Measurements from ENCODE around the gene ADAMTS4. TPM values are rescaled to one million over a fixed set of nuclear protein-coding genes. Genes with fewer than 3 reads are reported as not detected.

The ADAMTS4 gene
- total RNA-seq, 1 experiment from 2014 or later, result 31.6 TPM

GRCh38 chr1:161223805-161224694 is 25.2 kb upstream of the ADAMTS4 start:
- POLR2A ChIA-PET (ENCODE audit: low non-redundant PET), result no interaction called here
- BruUV-seq (replicated peaks), result no TSS peak
- no peak for TF ChIP-seq CTCF (conservative IDR thresholded peaks at IDR 0.05; ENCODE audit: low read depth, low read length)
- no peak for TF ChIP-seq EZH2 (IDR thresholded peaks at IDR 0.05; ENCODE audit: borderline replicate concordance, low read depth, low read length, poor library complexity, severe bottlenecking)
- intact Hi-C loops (cut with micrococcal nuclease; ENCODE audit: unreplicated experiment), result no loop called here
- no peak overlapping the region for H3K27ac ChIP-seq (ENCODE audit: low read depth, low read length, poor library complexity, severe bottlenecking)
- no peaks in the 10 kb centered on the region for H3K27me3 ChIP-seq (replicated peaks; ENCODE audit: insufficient read depth, low read depth, low read length, poor library complexity)
- H3K4me3 ChIP-seq (ENCODE audit: low read depth, low read length, poor library complexity, severe bottlenecking), result no peak overlapping the region
- DNase-seq (ENCODE audit: low spot score), result no peak
- peaks cover 18% of the 10 kb centered on the region for H3K4me1 ChIP-seq (ENCODE audit: insufficient read depth, low read length, poor library complexity, severe bottlenecking)
- CTCF ChIA-PET, result no interaction called here
- H3K36me3 ChIP-seq (ENCODE audit: insufficient read depth, low read length, poor library complexity, severe bottlenecking), result peaks cover 9% of the 10 kb centered on the region
- H3K9me3 ChIP-seq (ENCODE audit: low read depth, low read length, poor library complexity, severe bottlenecking), result no peaks in the 10 kb centered on the region

GRCh38 chr1:161222175-161223019 is 23.5 kb upstream of the ADAMTS4 start:
- intact Hi-C loops (cut with micrococcal nuclease; ENCODE audit: unreplicated experiment), result no loop called here
- no peak for TF ChIP-seq CTCF (conservative IDR thresholded peaks at IDR 0.05; ENCODE audit: low read depth, low read length)
- no peak for TF ChIP-seq EZH2 (IDR thresholded peaks at IDR 0.05; ENCODE audit: borderline replicate concordance, low read depth, low read length, poor library complexity, severe bottlenecking)
- CTCF ChIA-PET, result no interaction called here

GRCh38 chr1:161220002-161220401 is 21.1 kb upstream of the ADAMTS4 start:
- no peak for DNase-seq (ENCODE audit: low spot score)
- H3K4me3 ChIP-seq (ENCODE audit: low read depth, low read length, poor library complexity, severe bottlenecking), result no peak overlapping the region
- H3K27ac ChIP-seq (ENCODE audit: low read depth, low read length, poor library complexity, severe bottlenecking), result no peak overlapping the region
- peaks cover 1% of the 10 kb centered on the region for H3K4me1 ChIP-seq (ENCODE audit: insufficient read depth, low read length, poor library complexity, severe bottlenecking)
- H3K36me3 ChIP-seq (ENCODE audit: insufficient read depth, low read length, poor library complexity, severe bottlenecking), result peaks cover 3% of the 10 kb centered on the region
- POLR2A ChIA-PET (ENCODE audit: low non-redundant PET), result no interaction called here
- no peaks in the 10 kb centered on the region for H3K9me3 ChIP-seq (ENCODE audit: low read depth, low read length, poor library complexity, severe bottlenecking)
- intact Hi-C loops (cut with micrococcal nuclease; ENCODE audit: unreplicated experiment), result no loop called here
- CTCF ChIA-PET, result no interaction called here
- BruUV-seq (replicated peaks), result no TSS peak
- no peaks in the 10 kb centered on the region for H3K27me3 ChIP-seq (replicated peaks; ENCODE audit: insufficient read depth, low read depth, low read length, poor library complexity)
- no peak for TF ChIP-seq CTCF (conservative IDR thresholded peaks at IDR 0.05; ENCODE audit: low read depth, low read length)
- TF ChIP-seq EZH2 (IDR thresholded peaks at IDR 0.05; ENCODE audit: borderline replicate concordance, low read depth, low read length, poor library complexity, severe bottlenecking), result no peak

More at GRCh38 chr1:161222175-161223019, 23.5 kb upstream of the ADAMTS4 start:
- no peak overlapping the region for H3K4me3 ChIP-seq (ENCODE audit: low read depth, low read length, poor library complexity, severe bottlenecking)
- H3K4me1 ChIP-seq (ENCODE audit: insufficient read depth, low read length, poor library complexity, severe bottlenecking), result peaks cover 13% of the 10 kb centered on the region
- BruUV-seq (replicated peaks), result no TSS peak
- H3K27me3 ChIP-seq (replicated peaks; ENCODE audit: insufficient read depth, low read depth, low read length, poor library complexity), result no peaks in the 10 kb centered on the region
- no peak for DNase-seq (ENCODE audit: low spot score)
- no peak overlapping the region for H3K27ac ChIP-seq (ENCODE audit: low read depth, low read length, poor library complexity, severe bottlenecking)
- no peaks in the 10 kb centered on the region for H3K9me3 ChIP-seq (ENCODE audit: low read depth, low read length, poor library complexity, severe bottlenecking)
- no peaks in the 10 kb centered on the region for H3K36me3 ChIP-seq (ENCODE audit: insufficient read depth, low read length, poor library complexity, severe bottlenecking)
- POLR2A ChIA-PET (ENCODE audit: low non-redundant PET), result no interaction called here
